Retinal pigment epithelial cell (primary cell): ENCODE measurements around the gene MVK.

Experiments used
- DNase-seq: peaks from one replicate; pipeline ENCODE4 v3.0.0-alpha.2; 2010; ENCODE audit warnings: low read depth
- H3K4me3 ChIP-seq: 2 replicates; pipeline ENCODE4 v1.5.1; 2011; ENCODE audit warnings: mild to moderate bottlenecking, low read length, control low read depth, moderate library complexity
- CTCF ChIP-seq: conservative IDR thresholded peaks from 2 replicates; pipeline ENCODE4 v1.5.1; 2011; ENCODE audit warnings: low read depth, low read length, control low read depth, inconsistent platforms

The MVK gene

GRCh38 chr12:109580684-109581333, 7.2 kb downstream of the MVK start:
- DNase-seq: no peak
- H3K4me3 ChIP-seq: no peak overlapping the region
- TF ChIP-seq CTCF: no peak

GRCh38 chr12:109581334-109581691, 7.7 kb downstream of the MVK start:
- DNase-seq: no peak
- H3K4me3 ChIP-seq: no peak overlapping the region
- TF ChIP-seq CTCF: no peak

- no peak overlapping the region for H3K4me3 ChIP-seq
- DNase-seq: no peak
- no peak for TF ChIP-seq CTCF
Observed at GRCh38 chr12:109581856-109582255, 8.3 kb downstream of the MVK start.

- peak; percentile 33 for TF ChIP-seq CTCF
- no peak for DNase-seq
Observed at GRCh38 chr12:109582636-109583035, 9.0 kb downstream of the MVK start.

GRCh38 chr12:109583733-109584132, 10.1 kb downstream of the MVK start:
- no peak for TF ChIP-seq CTCF
- no peak overlapping the region for H3K4me3 ChIP-seq
- no peak for DNase-seq

More at GRCh38 chr12:109582636-109583035, 9.0 kb downstream of the MVK start:
- H3K4me3 ChIP-seq: no peak overlapping the region

- no peak for DNase-seq
- H3K4me3 ChIP-seq: no peak overlapping the region
- no peak for TF ChIP-seq CTCF
Observed at GRCh38 chr12:109586385-109587296, 13.0 kb downstream of the MVK start.
